GM13977 (cell line): ENCODE data around the gene PCGF5.
"Not testable (repeated sequence)": the region's sequence is repeated elsewhere in the genome, so short reads cannot be mapped to it uniquely, and the experiment has no call there.

Source experiments
- DNase-seq: peaks from one replicate; pipeline ENCODE4 v3.0.0; 2012; ENCODE audit warnings: low spot score
- CTCF ChIP-seq: IDR thresholded peaks from 2 replicates; pipeline ENCODE4 v1.5.1; 2012; ENCODE audit warnings: mild to moderate bottlenecking, control low read depth; ENCODE audit not compliant: insufficient read depth; ENCODE audit errors: extremely low read depth, missing control alignments
- in situ Hi-C: fragments of 300-500 bp; cut with MboI; formaldehyde crosslinking; loops from one replicate; pipeline ENCODE4 v1.12.0; 2022; ENCODE audit warnings: low sequenced_read_pairs, low pct_unique_long_range_greater_than_20kb, mixed read lengths, inconsistent platforms; ENCODE audit not compliant: unreplicated experiment

The PCGF5 gene

GRCh38 chr10:91257310-91257709 is 36.8 kb downstream of the PCGF5 start:
- DNase-seq: no peak
- TF ChIP-seq CTCF: no peak
- in situ Hi-C loops: loop anchor here (10.0 kb wide), 2 partner anchors 253 to 343 kb away; no protein-coding TSS in a partner anchor

- in situ Hi-C loops, DNase-seq: not testable (repeated sequence)
Observed at GRCh38 chr10:91260417-91260816, 40.0 kb downstream of the PCGF5 start.

GRCh38 chr10:91271886-91272285 is 51.4 kb downstream of the PCGF5 start:
- no peak for TF ChIP-seq CTCF
- DNase-seq: no peak
- in situ Hi-C loops: no loop called here

GRCh38 chr10:91284486-91285090 is 64.1 kb downstream of the PCGF5 start:
- in situ Hi-C loops: no loop called here
- TF ChIP-seq CTCF: no peak
- no peak for DNase-seq

- in situ Hi-C loops: no loop called here
- TF ChIP-seq CTCF: no peak
- DNase-seq: no peak
Observed at GRCh38 chr10:91286572-91286971, 66.1 kb downstream of the PCGF5 start.

GRCh38 chr10:91287276-91287675 is 66.8 kb downstream of the PCGF5 start:
- no peak for DNase-seq
- in situ Hi-C loops: no loop called here

GRCh38 chr10:91287912-91288311 is 67.4 kb downstream of the PCGF5 start:
- TF ChIP-seq CTCF: no peak
- no peak for DNase-seq
- in situ Hi-C loops: no loop called here

More at GRCh38 chr10:91287276-91287675, 66.8 kb downstream of the PCGF5 start:
- no peak for TF ChIP-seq CTCF
